WERI-Rb-1 (cell line): ENCODE results near the gene PCNX2.

Source experiments
- DNase-seq: peaks from one replicate; pipeline ENCODE4 v3.0.0-alpha.2; 2020
- H3K27ac ChIP-seq: fragments of 250-450 bp; sonication (Bioruptor Pico); 2 replicates; pipeline ENCODE4 v1.5.1; 2020; ENCODE audit warnings: mild to moderate bottlenecking, moderate library complexity
- H3K27me3 ChIP-seq: fragments of 250-450 bp; sonication (Bioruptor Pico); 2 replicates; pipeline ENCODE4 v1.5.1; 2021; ENCODE audit warnings: mild to moderate bottlenecking, low read depth, moderate library complexity; ENCODE audit not compliant: insufficient read depth, severe bottlenecking
- H3K36me3 ChIP-seq: fragments of 250-450 bp; sonication (Bioruptor Pico); 2 replicates; pipeline ENCODE4 v1.5.1; 2020; ENCODE audit warnings: mild to moderate bottlenecking, moderate library complexity
- H3K4me3 ChIP-seq: 2 replicates; pipeline ENCODE4 v1.5.1; 2011; ENCODE audit warnings: low read depth, mild to moderate bottlenecking, control low read depth, low read length
- H3K9me3 ChIP-seq: fragments of 250-450 bp; sonication (Bioruptor Pico); 2 replicates; pipeline ENCODE4 v1.5.1; 2021; ENCODE audit warnings: mild to moderate bottlenecking, moderate library complexity; ENCODE audit not compliant: severe bottlenecking
- CTCF ChIP-seq: IDR thresholded peaks from 2 replicates; pipeline ENCODE4 v1.5.1; 2011; ENCODE audit warnings: low read depth, mild to moderate bottlenecking, control low read depth, inconsistent platforms, low read length

Gene PCNX2

GRCh38 chr1:232949636-232950196, 345.8 kb downstream of the PCNX2 start:
- Histone ChIP-seq H3K27ac (peak overlapping the region; percentile 77), H3K9me3 (peaks cover 1% of the 10 kb centered on the region), H3K36me3 (0 out of 2 replicates have a peak, but pooled peaks cover 4% of the 10 kb centered on the region), H3K4me3 (peak overlapping the region; percentile 79), H3K27me3 (no peaks in the 10 kb centered on the region)
- no peak for TF ChIP-seq CTCF
- DNase-seq: no peak

- TF ChIP-seq CTCF: no peak
- Histone ChIP-seq H3K9me3 (peaks cover 3% of the 10 kb centered on the region), H3K27me3 (no peaks in the 10 kb centered on the region), H3K27ac (no peak overlapping the region), H3K4me3 (no peak overlapping the region), H3K36me3 (no peaks in the 10 kb centered on the region)
- no peak for DNase-seq
These were observed 351.2 kb downstream of the PCNX2 start for GRCh38 chr1:232944347-232944746.

- H3K36me3 ChIP-seq: no peaks in the 10 kb centered on the region
- no peak for TF ChIP-seq CTCF
- no peaks in the 10 kb centered on the region for H3K27me3 ChIP-seq
- peaks cover 3% of the 10 kb centered on the region for H3K9me3 ChIP-seq
- H3K4me3 ChIP-seq: no peak overlapping the region
- DNase-seq: no peak
- no peak overlapping the region for H3K27ac ChIP-seq
These were observed 351.8 kb downstream of the PCNX2 start for GRCh38 chr1:232943679-232944252.

- Histone ChIP-seq H3K27ac (no peak overlapping the region), H3K9me3 (peaks cover 3% of the 10 kb centered on the region), H3K36me3 (no peaks in the 10 kb centered on the region), H3K4me3 (no peak overlapping the region), H3K27me3 (no peaks in the 10 kb centered on the region)
- TF ChIP-seq CTCF: no peak
- no peak for DNase-seq
These were observed 352.9 kb downstream of the PCNX2 start for GRCh38 chr1:232942413-232943294.

- no peak overlapping the region for H3K4me3 ChIP-seq
- H3K27ac ChIP-seq: no peak overlapping the region
- no peak for TF ChIP-seq CTCF
- no peaks in the 10 kb centered on the region for H3K36me3 ChIP-seq
- no peak for DNase-seq
- no peaks in the 10 kb centered on the region for H3K27me3 ChIP-seq
- peaks cover 3% of the 10 kb centered on the region for H3K9me3 ChIP-seq
These were observed 355.3 kb downstream of the PCNX2 start for GRCh38 chr1:232940262-232940661.
